Smooth muscle cell (in vitro differentiated cells): Measurements from ENCODE around the gene SMARCB1. TPM values are rescaled to one million over a fixed set of nuclear protein-coding genes. Genes with fewer than 3 reads are reported as not detected.

Experiments
- DNase-seq: peaks from one replicate; lab custom pipeline; 2025; ENCODE audit not compliant: unreplicated experiment; lab: John Stamatoyannopoulos, UW
- H2AFZ ChIP-seq: fragments of 200-600 bp; sonication (generic); 2 replicates; pipeline ENCODE4 v1.6.0; 2016; ENCODE audit warnings: antibody characterized with exemption, low read depth, mild to moderate bottlenecking
- H3F3A ChIP-seq: fragments of 200-600 bp; sonication (generic); 2 replicates; pipeline ENCODE4 v1.6.0; 2017; ENCODE audit warnings: antibody characterized with exemption, low read depth
- H3K27ac ChIP-seq: fragments of 200-600 bp; sonication (generic); 2 replicates; pipeline ENCODE4 v1.5.1; 2016; ENCODE audit warnings: low read depth, mild to moderate bottlenecking
- H3K27me3 ChIP-seq: fragments of 200-600 bp; sonication (generic); 2 replicates; pipeline ENCODE4 v1.6.1; 2016; ENCODE audit warnings: low read depth, mild to moderate bottlenecking
- H3K36me3 ChIP-seq: fragments of 200-600 bp; sonication (generic); 2 replicates; pipeline ENCODE4 v1.5.1; 2016; ENCODE audit warnings: low read depth
- H3K4me1 ChIP-seq: fragments of 200-600 bp; sonication (generic); 2 replicates; pipeline ENCODE4 v1.5.1; 2016; ENCODE audit warnings: low read depth
- H3K4me2 ChIP-seq: fragments of 200-600 bp; sonication (generic); 2 replicates; pipeline ENCODE4 v1.6.0; 2016; ENCODE audit warnings: mild to moderate bottlenecking
- H3K4me3 ChIP-seq: fragments of 200-600 bp; sonication (generic); 2 replicates; pipeline ENCODE4 v1.5.1; 2016; ENCODE audit warnings: mild to moderate bottlenecking
- H3K79me2 ChIP-seq: fragments of 200-600 bp; sonication (generic); 2 replicates; pipeline ENCODE4 v1.6.0; 2016; ENCODE audit warnings: low read depth, mild to moderate bottlenecking
- H3K9ac ChIP-seq: fragments of 200-600 bp; sonication (generic); 2 replicates; pipeline ENCODE4 v1.6.0; 2016; ENCODE audit warnings: low read depth
- H3K9me3 ChIP-seq: fragments of 200-600 bp; sonication (generic); replicated peaks from 2 replicates; pipeline ENCODE4 v1.5.1; 2016; ENCODE audit warnings: low read depth
- H4K20me1 ChIP-seq: fragments of 200-600 bp; sonication (generic); 2 replicates; pipeline ENCODE4 v1.6.0; 2016; ENCODE audit warnings: low read depth
- CTCF ChIP-seq: fragments of 200-600 bp; sonication (generic); IDR thresholded peaks from 2 replicates; pipeline ENCODE4 v1.5.1; 2017; ENCODE audit warnings: borderline replicate concordance, mild to moderate bottlenecking, antibody characterized with exemption; ENCODE audit not compliant: insufficient read depth, poor library complexity, severe bottlenecking
- WGBS: methylation state at CpG from one replicate; pipeline ENCODE4 v1.1.7; 2016; ENCODE audit warnings: low lambda C conversion rate; 5-methylcytosine and 5-hydroxymethylcytosine counted together
- polyA plus RNA-seq: library from polyadenylated mRNA; unstranded; fragments of >200 nt; fragmentation: Nextera tagmentation; extraction: Ambion mirVana; gene quantifications from 2 replicates; pipeline ENCODE4 v1.2.1, GENCODE V29; 2016
- total RNA-seq: library from RNA; depleted of rRNA; stranded (reverse); fragments of >200 nt; gene quantifications from 2 replicates; pipeline ENCODE4 v1.2.3, GENCODE V29; 2014

Gene SMARCB1
- total and polyA plus RNA-seq, 2 experiments from 2014 or later, result 65.8 to 124 TPM

GRCh38 chr22:23801886-23802377 is 15.2 kb downstream of the SMARCB1 start:
- no peak for DNase-seq

GRCh38 chr22:23803001-23803819 is 16.4 kb downstream of the SMARCB1 start:
- TF ChIP-seq CTCF, result no peak
- Histone ChIP-seq H3K27ac (no peak overlapping the region), H3F3A (peaks cover 7% of the 10 kb centered on the region), H3K4me3 (no peak overlapping the region), H2AFZ (no peak overlapping the region), H3K9me3 (no peaks in the 10 kb centered on the region), H3K4me1 (no peaks in the 10 kb centered on the region), H4K20me1 (peaks cover 78% of the 10 kb centered on the region), H3K27me3 (no peaks in the 10 kb centered on the region), H3K36me3 (peaks cover 9% of the 10 kb centered on the region), H3K4me2 (no peak overlapping the region), H3K79me2 (no peaks in the 10 kb centered on the region), H3K9ac (no peak overlapping the region)
- WGBS, result 89% methylated on average over 21 of the region's 21 CpGs
- no peak for DNase-seq

More at GRCh38 chr22:23801886-23802377, 15.2 kb downstream of the SMARCB1 start:
- H3K4me3 ChIP-seq, result no peak overlapping the region
- no peaks in the 10 kb centered on the region for H3K79me2 ChIP-seq
- H3F3A ChIP-seq, result peaks cover 7% of the 10 kb centered on the region
- TF ChIP-seq CTCF, result no peak
- H3K9ac ChIP-seq, result no peak overlapping the region
- no peaks in the 10 kb centered on the region for H3K4me1 ChIP-seq
- H3K4me2 ChIP-seq, result no peak overlapping the region
- peaks cover 9% of the 10 kb centered on the region for H3K36me3 ChIP-seq
- H4K20me1 ChIP-seq, result peaks cover 84% of the 10 kb centered on the region
- H3K27me3 ChIP-seq, result no peaks in the 10 kb centered on the region
- no peaks in the 10 kb centered on the region for H3K9me3 ChIP-seq
- H2AFZ ChIP-seq, result no peak overlapping the region
- H3K27ac ChIP-seq, result no peak overlapping the region
- WGBS, result 97% methylated on average over 8 of the region's 8 CpGs

- no peak overlapping the region for H3K9ac ChIP-seq
- DNase-seq, result no peak
- H3K4me1 ChIP-seq, result no peaks in the 10 kb centered on the region
- peaks cover 66% of the 10 kb centered on the region for H4K20me1 ChIP-seq
- no peak overlapping the region for H3K4me2 ChIP-seq
- no peaks in the 10 kb centered on the region for H3K27me3 ChIP-seq
- H3K4me3 ChIP-seq, result no peak overlapping the region
- WGBS, result 41% methylated on average over 12 of the region's 12 CpGs
- H2AFZ ChIP-seq, result no peak overlapping the region
- peaks cover 9% of the 10 kb centered on the region for H3K36me3 ChIP-seq
- peak overlapping the region; percentile 33 for H3K27ac ChIP-seq
- H3F3A ChIP-seq, result peaks cover 7% of the 10 kb centered on the region
- TF ChIP-seq CTCF, result no peak
- no peaks in the 10 kb centered on the region for H3K79me2 ChIP-seq
- no peaks in the 10 kb centered on the region for H3K9me3 ChIP-seq
Measured at GRCh38 chr22:23804781-23805291, 18.1 kb downstream of the SMARCB1 start.
